ENCODE data around the gene HNRNPA1. TPM values are rescaled to one million over a fixed set of nuclear protein-coding genes. Genes with fewer than 3 reads are reported as not detected.

The HNRNPA1 gene
- total and polyA plus RNA-seq, 9 of the 15 experiments (the other 6 are each of a cell fraction or from before 2014, with no cell fraction given), result 1,166 to 2,703 (median 1,815) TPM

DNA sequence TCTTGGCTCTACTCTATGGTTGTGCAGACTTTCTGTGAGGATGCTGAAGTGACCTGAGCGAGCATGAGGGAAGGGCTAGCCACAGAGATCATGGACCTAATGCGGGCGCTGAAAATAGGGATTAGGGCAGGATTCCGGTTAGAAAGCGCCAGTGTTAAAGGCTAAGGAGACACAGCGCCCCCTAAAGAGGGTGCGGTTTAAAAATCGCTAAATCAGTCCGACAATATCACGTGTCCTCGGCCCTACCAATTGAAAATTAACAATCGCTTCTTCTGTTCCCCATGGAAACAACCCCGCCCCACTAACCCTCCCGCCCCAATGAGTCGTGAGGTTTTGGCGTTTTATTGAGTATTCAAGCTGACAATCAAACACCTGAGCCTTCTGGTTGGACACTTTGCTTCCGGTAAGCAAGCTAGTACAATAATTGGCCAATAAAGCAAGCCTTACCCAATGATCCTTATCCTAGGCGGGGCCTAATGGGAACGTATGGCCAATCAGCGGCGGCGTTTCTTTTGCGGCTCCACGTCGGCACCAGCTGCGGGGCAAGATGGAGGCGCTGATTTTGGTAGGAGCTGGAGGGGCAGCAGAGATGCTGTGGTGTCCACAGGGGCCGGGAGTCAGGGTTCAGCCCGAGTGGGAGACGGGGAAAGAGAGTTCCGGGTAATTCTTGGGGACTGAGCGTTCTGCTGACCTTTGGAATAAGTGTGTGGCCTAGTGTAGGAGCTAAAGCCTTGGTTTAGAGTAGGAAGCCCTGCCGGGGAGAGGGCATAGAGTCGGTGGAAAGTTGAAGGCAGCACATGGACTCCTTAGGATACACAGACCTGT is 44.3 kb downstream of the HNRNPA1 start, which contains the start of gene COPZ1 (continued):
- TF ChIP-seq, protein P1, sequence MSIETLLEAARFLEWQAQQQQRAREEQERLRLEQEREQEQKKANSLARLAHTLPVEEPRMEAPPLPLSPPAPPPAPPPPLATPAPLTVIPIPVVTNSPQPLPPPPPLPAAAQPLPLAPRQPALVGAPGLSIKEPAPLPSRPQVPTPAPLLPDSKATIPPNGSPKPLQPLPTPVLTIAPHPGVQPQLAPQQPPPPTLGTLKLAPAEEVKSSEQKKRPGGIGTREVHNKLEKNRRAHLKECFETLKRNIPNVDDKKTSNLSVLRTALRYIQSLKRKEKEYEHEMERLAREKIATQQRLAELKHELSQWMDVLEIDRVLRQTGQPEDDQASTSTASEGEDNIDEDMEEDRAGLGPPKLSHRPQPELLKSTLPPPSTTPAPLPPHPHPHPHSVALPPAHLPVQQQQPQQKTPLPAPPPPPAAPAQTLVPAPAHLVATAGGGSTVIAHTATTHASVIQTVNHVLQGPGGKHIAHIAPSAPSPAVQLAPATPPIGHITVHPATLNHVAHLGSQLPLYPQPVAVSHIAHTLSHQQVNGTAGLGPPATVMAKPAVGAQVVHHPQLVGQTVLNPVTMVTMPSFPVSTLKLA (conservative IDR thresholded peaks at IDR 0.05), result peak; percentile 47 to 57; a peak in 3 of 4 replicates
- TF ChIP-seq ZNF232 (CRISPR knock-in tag; IDR thresholded peaks at IDR 0.05) (no peak), PRMT5 (CRISPR knock-in tag; IDR thresholded peaks at IDR 0.05) (no peak; the same call in 1 of the 2 replicates), LARP7 (IDR thresholded peaks at IDR 0.05) (no peak; the same call in 1 of the 2 replicates), MLLT1 (IDR thresholded peaks at IDR 0.05) (peak; percentile 87 to 95; a peak in 3 of 4 replicates), ZNF695 (CRISPR knock-in tag; IDR thresholded peaks at IDR 0.05) (no peak), NFXL1 (CRISPR knock-in tag; IDR thresholded peaks at IDR 0.05) (no peak), TAF7 (tag; IDR thresholded peaks at IDR 0.05) (peak; percentile 98), GABPA (tag; conservative IDR thresholded peaks at IDR 0.05; ENCODE audit: low read depth) (peak; percentile 72), MAFF (IDR thresholded peaks at IDR 0.05; ENCODE audit: low read length) (no peak; the same call in 1 of the 2 replicates), OTX1 (CRISPR knock-in tag; IDR thresholded peaks at IDR 0.05) (peak; percentile 93), HMG20A (CRISPR knock-in tag; conservative IDR thresholded peaks at IDR 0.05) (no peak), ARID3B (CRISPR knock-in tag; IDR thresholded peaks at IDR 0.05; ENCODE audit: borderline replicate concordance) (no peak), EWSR1 (IDR thresholded peaks at IDR 0.05; ENCODE audit: borderline replicate concordance, low read depth, partially characterized antibody) (no peak)
- TF ChIP-seq, protein P2, sequence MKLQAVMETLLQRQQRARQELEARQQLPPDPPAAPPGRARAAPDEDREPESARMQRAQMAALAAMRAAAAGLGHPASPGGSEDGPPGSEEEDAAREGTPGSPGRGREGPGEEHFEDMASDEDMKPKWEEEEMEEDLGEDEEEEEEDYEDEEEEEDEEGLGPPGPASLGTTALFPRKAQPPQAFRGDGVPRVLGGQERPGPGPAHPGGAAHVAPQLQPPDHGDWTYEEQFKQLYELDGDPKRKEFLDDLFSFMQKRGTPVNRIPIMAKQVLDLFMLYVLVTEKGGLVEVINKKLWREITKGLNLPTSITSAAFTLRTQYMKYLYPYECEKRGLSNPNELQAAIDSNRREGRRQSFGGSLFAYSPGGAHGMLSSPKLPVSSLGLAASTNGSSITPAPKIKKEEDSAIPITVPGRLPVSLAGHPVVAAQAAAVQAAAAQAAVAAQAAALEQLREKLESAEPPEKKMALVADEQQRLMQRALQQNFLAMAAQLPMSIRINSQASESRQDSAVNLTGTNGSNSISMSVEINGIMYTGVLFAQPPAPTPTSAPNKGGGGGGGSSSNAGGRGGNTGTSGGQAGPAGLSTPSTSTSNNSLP (IDR thresholded peaks at IDR 0.05; ENCODE audit: borderline replicate concordance, low read depth, low read length), result 0 out of 2 replicates have a peak, but pooled peaks have one; percentile 34
- TF ChIP-seq, protein P3, sequence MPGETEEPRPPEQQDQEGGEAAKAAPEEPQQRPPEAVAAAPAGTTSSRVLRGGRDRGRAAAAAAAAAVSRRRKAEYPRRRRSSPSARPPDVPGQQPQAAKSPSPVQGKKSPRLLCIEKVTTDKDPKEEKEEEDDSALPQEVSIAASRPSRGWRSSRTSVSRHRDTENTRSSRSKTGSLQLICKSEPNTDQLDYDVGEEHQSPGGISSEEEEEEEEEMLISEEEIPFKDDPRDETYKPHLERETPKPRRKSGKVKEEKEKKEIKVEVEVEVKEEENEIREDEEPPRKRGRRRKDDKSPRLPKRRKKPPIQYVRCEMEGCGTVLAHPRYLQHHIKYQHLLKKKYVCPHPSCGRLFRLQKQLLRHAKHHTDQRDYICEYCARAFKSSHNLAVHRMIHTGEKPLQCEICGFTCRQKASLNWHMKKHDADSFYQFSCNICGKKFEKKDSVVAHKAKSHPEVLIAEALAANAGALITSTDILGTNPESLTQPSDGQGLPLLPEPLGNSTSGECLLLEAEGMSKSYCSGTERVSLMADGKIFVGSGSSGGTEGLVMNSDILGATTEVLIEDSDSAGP (CRISPR knock-in tag; IDR thresholded peaks at IDR 0.05), result no peak
- TF ChIP-seq, protein P4, sequence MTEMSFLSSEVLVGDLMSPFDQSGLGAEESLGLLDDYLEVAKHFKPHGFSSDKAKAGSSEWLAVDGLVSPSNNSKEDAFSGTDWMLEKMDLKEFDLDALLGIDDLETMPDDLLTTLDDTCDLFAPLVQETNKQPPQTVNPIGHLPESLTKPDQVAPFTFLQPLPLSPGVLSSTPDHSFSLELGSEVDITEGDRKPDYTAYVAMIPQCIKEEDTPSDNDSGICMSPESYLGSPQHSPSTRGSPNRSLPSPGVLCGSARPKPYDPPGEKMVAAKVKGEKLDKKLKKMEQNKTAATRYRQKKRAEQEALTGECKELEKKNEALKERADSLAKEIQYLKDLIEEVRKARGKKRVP (CRISPR knock-in tag; IDR thresholded peaks at IDR 0.05), result peak; percentile 10; the same call in 1 of the 2 replicates

Measured in K562 (cell line).